Measurements from ENCODE around the gene SH3PXD2A.

DNA sequence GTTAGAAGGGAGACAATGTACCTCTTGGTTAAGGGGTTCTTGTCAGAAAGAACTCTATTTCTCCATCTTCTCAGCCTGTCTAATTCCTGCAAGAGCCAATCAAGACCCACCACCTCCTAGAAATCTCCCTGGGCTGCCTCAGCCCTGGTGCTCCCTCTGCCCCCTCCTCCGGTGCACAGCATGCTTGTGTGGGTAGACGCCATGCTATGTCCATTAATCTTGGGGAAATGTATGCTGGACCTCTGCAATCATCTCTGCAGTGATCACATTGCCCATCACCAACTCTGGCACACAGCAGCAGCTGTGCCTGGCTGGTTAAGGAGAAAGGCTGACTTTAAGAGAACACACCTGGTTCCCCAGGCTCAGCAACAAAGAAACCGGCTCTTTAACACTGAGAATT is 37.3 kb downstream of the SH3PXD2A start:
- TF ChIP-seq POLR2A (IDR thresholded peaks at IDR 0.05) (no peak), CTCF (IDR thresholded peaks at IDR 0.05 in 8 of 11, conservative IDR thresholded peaks at IDR 0.05 in 3 of 11) (no peak)
